GM19043 (cell line): ENCODE data around the gene C3orf80.
"Not testable (repeated sequence)": the region's sequence is repeated elsewhere in the genome, so short reads cannot be mapped to it uniquely, and the experiment has no call there.

Experiments
- ATAC-seq: cut with Tn5 transposase; IDR thresholded peaks from one replicate; pipeline ENCODE4 v1.9.1; 2021; ENCODE audit warnings: low read depth; ENCODE audit not compliant: unreplicated experiment

Gene C3orf80

DNA sequence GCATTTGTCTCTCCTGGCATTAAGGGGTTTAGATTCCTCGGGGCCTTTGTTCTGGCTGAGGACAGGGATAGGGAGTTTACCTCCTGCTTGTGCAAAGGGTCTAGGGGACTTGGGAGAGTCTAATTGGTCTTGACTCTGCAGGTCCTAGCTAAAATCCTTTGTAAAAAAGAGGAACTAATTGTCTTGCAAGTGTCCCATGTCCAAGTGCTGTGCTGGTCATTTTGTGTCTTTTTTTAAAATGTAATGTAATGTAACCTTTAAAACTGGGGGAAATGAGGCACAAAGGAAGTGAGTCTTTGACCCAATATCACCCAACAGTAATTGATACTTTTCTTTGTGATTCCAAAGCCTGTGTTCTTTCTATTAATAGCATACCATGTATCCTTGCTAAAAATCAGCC is 14.9 kb upstream of the C3orf80 start:
- ATAC-seq, result no peak

DNA sequence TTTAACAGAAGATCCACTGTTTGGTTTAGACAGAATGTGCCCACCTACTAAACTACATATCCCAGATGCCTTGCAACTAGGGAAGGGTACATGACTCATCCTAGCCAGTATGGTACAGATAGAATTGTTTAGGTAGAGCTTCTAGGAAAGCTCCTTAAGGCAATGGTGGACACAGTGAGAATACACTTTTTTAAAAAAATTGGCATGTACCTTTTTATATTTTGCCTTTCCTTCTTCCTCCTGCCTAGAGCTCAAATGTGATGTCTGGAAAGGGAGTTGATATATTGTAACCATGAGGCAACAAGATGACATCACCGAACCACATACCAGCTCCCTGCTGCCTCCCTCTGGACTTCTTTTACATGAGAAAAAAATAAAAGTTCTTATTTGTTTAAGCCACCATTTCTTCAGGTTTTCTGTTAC is 14.4 kb upstream of the C3orf80 start:
- no peak for ATAC-seq

GRCh38 chr3:160213191-160213590 is 12.0 kb upstream of the C3orf80 start:
- no peak for ATAC-seq

GRCh38 chr3:160217675-160218074 is 7.5 kb upstream of the C3orf80 start:
- ATAC-seq, result no peak

GRCh38 chr3:160218136-160218535 is 7.1 kb upstream of the C3orf80 start:
- no peak for ATAC-seq

DNA sequence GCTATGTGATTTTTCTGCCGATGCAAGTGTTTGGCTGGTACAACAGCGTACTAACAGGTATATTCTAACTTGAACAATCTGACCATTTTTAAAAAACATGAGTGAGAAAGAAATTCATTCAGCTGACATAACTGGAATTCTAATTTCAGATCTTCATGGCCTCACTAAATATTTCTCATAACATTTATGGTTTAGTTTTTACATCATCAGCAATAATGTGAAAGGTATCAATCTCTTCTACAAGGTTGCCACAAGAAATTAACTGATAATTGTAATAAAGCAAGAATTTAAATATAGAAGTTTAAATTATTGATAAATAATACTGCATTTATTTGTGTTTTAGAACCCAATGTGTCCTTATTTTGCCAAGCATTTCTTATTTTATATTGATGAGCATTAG is 5.2 kb upstream of the C3orf80 start:
- ATAC-seq, result no peak

GRCh38 chr3:160221019-160221418 is 4.2 kb upstream of the C3orf80 start:
- no peak for ATAC-seq

DNA sequence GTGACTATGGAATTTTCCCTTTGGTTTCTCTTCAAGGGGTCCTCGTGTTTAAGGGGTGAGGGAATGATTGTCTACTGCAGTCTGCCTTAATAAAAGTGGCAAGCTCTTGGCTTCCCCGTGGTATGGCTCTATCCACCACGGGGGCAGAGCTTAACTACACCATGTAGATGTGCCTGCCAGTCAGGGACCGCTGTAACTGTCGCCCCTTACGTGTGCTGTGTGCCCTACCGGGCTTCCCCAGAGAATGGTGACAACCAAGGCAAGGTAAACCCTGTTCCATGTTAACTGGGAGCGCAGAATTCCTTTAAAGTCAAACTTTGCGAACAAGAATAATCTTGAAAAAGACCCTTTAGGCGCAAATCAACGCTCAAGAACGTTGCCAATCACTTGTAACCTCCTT is 966 bp upstream of the C3orf80 start:
- ATAC-seq, result no peak

GRCh38 chr3:160224811-160225175 is 429 bp upstream of the C3orf80 start:
- no peak for ATAC-seq

DNA sequence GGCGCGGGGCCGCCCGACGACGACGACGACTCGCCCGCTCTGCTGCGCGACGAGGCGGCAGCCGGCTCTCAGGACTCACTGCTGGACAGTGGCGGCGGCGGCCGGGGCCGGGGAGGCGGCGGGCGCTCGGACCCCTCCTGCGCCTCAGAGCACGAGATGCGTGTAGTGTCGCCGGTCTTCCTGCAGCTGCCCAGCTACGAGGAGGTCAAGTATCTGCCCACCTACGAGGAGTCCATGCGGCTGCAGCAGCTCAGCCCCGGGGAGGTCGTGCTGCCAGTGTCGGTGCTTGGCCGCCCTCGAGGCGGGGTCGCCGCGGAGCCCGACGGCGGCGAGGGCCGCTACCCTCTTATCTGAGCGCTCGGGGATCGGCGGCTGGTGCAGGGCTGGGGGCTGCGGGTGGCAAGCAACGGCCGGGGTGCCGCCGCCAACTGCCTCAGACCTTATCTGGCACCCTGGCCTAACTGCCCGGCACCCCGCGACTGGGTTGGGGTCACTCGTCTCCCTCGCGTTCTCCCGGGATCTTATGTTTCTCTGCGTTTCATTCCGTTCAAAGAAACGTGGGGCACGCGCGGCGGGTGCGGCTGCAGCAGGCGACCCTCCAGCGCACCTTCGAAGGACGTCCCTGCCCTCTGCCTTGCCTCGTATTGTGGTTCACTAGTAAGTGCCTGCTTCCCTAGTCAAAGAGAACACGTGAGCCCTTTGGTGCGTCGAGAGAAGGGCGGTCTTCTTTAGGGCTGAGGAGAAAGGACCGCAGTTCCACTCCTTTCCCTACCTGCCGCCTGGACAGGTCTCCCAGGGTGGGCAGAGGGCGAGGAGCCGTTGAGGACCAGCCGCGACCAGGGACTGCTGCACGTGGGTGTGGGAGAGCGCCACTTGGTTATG is 1.0 kb downstream of the C3orf80 start:
- no peak for ATAC-seq

DNA sequence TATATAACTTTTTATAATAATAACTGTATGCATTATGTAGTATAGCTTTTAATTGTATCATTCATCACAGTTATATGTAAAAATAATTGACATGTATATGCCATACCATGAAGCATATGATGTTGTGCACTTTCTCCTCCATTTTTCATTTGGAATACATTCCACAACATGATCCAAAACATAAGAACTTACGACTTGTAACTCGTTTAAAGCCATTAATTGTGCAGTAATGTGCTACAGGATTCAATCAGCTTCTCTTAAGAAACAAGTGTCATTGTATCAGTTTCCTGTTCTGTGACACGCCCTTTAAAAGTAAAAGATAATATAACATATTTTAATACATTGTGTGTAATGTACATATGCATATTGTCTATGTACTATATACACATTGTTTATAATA is 2.2 kb downstream of the C3orf80 start:
- no peak for ATAC-seq

DNA sequence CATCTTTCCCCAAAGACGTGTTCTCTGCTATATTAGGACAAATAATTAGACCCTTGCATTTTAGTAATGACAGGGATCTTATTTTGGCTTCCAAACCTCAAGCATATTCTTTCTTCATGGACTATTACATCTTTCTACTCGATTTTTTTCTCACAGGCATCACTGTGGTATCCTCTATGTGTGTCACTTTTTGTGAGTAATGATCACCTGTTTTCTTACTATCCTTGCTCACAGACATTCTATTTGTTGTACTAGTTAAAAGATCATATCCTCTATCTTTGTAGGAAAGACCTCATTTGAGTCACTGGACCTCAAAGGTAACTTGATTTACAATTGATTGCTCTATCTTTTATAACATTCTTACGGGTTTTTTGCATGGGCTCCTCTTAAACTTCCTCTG is 6.8 kb downstream of the C3orf80 start:
- no peak for ATAC-seq

GRCh38 chr3:160240719-160241118 is 15.5 kb downstream of the C3orf80 start:
- not testable (repeated sequence) for ATAC-seq

GRCh38 chr3:160245261-160245800 is 20.1 kb downstream of the C3orf80 start:
- no peak for ATAC-seq

GRCh38 chr3:160247766-160248165 is 22.5 kb downstream of the C3orf80 start:
- no peak for ATAC-seq

GRCh38 chr3:160253298-160253697 is 28.1 kb downstream of the C3orf80 start:
- no peak for ATAC-seq

DNA sequence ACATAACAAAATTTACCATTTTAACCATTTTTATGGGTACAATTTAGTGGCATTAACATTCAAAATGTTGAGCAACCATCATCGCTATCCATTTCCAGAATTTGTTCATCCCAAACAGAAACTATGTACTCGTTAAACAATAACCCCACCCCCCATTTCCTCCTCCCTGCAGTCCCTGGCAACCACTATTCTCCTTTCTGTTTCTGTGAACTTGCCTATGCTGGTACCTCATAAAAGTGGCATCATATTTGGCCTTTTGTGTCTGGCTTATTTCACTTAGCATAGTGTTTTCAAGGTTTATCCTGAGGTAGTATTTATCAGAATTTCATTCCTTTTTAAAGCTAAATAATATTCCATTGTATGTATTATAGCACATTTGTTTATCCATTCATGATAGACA is 32.4 kb downstream of the C3orf80 start:
- ATAC-seq, result no peak

DNA sequence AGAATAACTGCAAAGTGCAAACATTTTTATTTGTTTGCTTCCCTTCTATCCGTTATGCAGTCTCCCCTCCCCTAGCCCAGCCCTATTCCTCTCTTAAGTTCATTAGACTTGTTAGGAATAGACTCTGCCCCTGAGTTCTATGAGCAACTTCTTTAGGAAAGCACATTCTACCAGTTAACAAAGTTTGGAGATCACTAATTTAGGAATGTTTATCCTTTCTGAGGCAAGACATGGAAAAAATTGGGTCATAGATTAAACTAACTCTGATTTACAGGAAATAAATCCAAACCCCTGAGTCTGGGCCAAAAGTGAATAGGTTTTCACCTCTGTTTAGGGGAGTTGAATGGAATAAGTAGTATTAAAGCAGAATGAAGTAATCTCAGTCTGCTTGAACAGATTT is 34.4 kb downstream of the C3orf80 start:
- no peak for ATAC-seq

DNA sequence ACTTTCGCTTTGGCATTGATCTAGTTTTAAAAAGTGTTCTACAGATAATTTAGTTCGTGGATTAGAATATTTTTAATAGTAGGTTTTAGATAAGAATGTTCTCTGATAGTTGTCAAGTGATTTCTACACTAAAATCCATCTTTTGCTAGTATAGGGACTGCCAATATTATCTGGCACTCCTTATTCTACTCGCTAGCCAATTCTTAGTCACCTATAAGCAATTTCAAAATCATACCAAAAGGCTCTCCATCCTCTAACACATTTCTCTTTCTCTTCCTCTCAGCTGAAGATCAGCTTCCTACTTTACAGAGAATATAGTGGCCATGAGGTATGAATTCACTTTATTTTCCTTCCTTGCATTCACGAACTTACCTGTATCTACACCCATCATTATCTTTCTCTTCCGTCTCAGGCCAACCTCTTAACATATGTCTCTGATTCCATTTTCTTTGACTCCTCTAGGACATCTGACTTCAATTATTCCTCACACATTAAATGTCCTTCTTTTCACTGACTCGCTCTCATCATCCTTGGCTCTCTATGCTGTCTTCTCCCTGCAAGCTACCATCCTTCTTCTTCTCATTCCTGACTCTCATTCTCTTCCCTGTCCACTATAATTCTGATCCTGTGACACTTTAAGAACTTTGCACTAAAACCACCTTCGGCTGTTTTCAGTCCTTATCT is 35.5 kb downstream of the C3orf80 start:
- ATAC-seq, result no peak

DNA sequence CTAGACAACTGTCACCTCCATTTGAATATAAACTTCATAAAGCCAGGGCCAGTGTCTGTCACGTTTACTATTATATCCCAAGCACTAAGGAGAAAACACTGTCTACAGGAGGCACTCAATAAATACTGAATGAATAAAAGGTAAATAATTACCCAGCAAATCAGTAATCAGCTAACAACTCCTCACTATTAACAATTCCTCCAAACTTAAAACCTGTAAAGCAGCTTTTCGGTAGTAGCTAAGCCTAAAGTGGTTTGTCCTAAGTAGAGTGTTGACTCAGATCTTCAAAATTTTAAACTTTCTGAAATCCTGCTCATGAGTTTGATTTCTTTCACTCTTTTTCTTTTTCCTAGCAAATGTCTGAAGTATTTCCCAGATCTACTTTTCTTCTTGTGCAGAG is 39.9 kb downstream of the C3orf80 start:
- no peak for ATAC-seq
